NCI-H345 treated with DMSO at 0.1 percent for 48 hours (cell line): Measurements from ENCODE around the gene SPATA2L.

ENCODE experiments used
- DNase-seq: peaks from one replicate; lab custom pipeline; 2025; ENCODE audit not compliant: unreplicated experiment; lab: John Stamatoyannopoulos, UW

The SPATA2L gene

GRCh38 chr16:89701425-89702406 is at the start of gene SPATA2L:
Gene SPATA2L (minus strand): TSS chr16:89701705. CDS start chr16:89701232, 473 bp downstream.
- DNase-seq = peak; percentile 82

- no peak for DNase-seq
Observed at GRCh38 chr16:89749637-89750036, 48.1 kb upstream of the SPATA2L start.

DNA sequence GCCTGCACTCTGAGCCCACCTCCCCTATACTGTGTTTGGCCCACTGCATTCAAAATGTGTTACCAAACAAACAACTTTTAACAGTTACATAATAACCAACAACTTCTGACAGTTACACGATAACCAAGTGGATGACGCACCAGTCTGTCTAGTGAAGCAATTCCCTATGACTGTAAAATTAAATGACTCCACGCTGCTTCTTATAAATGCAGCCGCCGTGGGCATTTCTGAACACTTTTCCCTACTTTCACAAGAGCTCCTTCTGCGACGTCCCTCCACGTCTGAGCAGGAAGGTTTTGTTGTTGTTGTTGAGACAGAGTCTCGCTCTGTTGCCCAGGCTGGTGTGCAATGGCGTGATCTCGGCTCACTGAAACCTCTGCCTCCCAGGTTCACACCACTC is 47.4 kb upstream of the SPATA2L start:
- no peak for DNase-seq

- DNase-seq = no peak
Observed at GRCh38 chr16:89748076-89748475, 46.6 kb upstream of the SPATA2L start.

DNA sequence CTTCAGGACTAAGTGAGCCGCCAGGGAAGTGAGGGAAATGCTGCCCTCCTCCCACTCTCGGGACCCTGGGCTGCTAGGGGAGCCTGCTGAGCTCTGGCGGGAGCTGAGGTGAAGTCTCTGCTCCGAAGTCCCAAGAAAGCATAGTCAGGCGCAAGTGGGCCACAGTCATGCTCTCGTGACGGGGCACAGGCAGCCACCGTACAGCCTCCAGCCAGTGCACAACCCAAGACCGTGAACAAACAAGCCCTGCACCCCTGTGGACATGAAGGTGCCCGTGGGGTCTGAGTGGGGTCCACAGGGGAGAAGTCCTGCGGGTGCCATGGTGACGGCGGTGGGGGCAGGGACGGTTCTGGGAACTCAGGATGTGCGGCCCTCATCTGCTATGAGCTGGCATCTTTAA is 44.5 kb upstream of the SPATA2L start:
- no peak for DNase-seq

DNA sequence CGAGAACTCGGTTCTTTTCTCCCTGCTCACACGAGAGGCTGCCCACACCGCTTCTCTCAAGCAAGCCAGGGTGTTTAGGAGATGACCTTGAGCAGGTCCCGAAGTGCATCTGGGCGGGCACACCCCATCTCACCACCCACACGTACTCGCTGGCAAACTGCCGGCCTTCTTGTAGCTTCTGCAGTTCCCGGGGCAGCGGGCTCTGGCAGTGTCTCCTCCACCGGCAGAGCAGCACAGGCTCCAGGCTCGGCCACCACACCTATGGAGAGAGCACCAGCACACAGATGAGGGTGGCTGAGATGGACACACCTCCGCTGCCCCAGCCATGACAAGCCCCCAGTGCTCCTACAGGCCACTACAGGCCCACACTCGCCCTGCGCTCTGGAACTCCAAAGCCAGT is 43.3 kb upstream of the SPATA2L start:
- no peak for DNase-seq

DNA sequence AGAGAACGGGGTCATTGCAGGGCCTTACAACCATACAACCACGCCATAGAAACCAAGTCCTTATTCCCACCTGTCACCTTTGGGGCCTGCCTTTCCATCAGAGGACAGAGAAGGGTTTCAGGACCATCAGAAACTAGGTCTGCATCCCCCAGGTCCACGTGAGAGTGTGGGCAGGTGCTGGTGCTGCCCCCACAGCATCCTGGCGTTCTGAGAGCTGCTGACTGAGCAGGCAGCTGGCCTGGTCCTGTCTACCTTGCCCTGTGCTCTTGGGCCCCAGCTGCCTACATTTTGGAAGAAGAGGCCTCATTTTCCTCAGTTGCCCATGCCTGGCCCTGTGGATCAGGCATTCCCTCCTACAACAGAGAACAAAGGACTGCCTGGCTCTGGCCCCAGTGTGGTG is 41.4 kb upstream of the SPATA2L start:
- DNase-seq = no peak

- no peak for DNase-seq
Observed at GRCh38 chr16:89741342-89742014, 40.0 kb upstream of the SPATA2L start.

GRCh38 chr16:89739383-89739782 is 37.9 kb upstream of the SPATA2L start:
- no peak for DNase-seq

- DNase-seq = no peak
Observed at GRCh38 chr16:89738538-89739317, 37.2 kb upstream of the SPATA2L start.

DNA sequence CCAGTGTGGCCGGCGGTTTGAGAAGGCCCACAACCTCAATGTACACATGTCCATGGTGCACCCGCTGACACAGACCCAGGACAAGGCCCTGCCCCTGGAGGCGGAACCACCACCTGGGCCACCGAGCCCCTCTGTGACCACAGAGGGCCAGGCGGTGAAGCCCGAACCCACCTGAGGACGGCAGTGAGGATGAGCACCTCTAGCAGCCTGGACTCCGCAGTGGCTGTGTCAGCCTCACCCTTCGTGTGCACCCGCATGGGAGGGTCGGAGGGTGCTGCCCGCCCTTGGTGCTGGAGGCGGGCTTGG is 36.5 kb upstream of the SPATA2L start:
- DNase-seq = no peak

- DNase-seq = no peak
Observed at GRCh38 chr16:89737341-89738071, 36.0 kb upstream of the SPATA2L start.

DNA sequence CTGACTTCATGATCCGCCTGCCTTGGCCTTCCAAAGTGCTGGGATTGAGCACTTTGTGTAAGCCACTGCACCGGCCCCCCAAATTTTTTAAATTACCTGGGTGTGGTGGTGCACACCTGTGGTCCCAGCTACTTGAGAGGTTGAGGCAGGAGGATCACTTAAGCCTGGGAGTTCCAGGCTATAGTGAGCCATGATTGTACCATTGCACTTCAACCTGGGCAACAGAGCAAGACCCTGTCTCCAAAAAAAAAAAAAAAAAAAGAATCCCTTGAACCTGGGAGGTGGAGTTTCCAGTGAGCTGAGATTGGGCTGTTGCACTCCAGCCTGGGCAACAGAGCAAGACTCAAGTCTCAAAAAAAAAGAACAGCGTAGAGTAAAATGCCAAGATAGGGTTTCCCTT is 35.0 kb upstream of the SPATA2L start:
- no peak for DNase-seq

GRCh38 chr16:89733792-89734191 is 32.3 kb upstream of the SPATA2L start:
- DNase-seq = no peak

GRCh38 chr16:89733322-89733721 is 31.8 kb upstream of the SPATA2L start:
- no peak for DNase-seq

DNA sequence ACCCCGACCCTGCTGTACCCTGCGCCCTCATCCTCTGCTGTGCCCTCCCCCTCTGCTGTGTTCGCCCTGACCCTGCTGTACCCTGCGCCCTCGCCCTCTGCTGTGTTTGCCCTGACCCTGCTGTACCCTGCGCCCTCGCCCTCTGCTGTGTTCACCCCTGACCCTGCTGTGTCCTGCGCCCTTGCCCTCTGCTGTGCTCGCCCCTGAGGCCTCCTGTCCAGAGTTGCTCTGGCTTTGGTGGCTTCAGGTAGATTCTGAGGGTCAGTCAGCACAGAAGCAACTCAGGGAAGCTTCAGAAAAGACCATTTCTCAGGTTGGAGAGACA is 31.4 kb upstream of the SPATA2L start:
- no peak for DNase-seq

DNA sequence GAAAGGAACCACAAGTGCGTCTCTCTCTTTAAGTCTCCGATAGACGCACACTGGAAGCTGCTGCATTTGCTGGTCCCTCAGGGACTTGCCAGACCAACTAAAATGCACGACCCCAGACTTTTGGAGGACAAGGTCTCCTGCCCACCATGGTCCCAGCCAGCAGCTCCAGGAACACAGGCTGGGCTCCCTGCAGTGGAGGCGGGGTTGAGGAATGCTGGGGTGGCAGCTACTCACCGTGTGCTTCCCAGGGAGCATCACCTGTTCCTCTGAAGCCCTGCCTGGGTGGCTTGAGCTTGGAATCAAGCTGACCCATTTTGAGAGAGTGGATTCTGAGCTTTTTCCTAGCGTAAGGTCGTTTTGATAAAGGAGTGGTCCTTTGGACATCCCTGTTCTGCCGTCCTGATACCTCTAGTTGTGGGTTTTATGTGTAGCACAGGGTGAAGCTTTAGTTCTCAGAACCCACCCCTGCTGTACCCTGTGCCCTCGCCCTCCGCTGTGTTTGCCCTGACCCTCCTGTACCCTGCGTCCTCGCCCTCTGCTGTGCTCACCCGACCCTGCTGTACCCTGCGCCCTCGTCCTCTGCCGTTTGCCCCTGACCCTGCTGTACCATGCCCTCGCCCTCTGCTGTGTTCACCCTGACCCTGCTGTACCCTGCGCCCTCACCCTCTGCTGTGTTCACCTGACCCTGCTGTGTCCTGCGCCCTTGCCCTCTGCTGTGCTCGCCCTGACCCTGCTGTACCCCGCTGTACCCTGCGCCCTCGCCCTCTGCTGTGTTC is 30.8 kb upstream of the SPATA2L start:
- DNase-seq = no peak

GRCh38 chr16:89730610-89731234 is 29.2 kb upstream of the SPATA2L start:
- no peak for DNase-seq

- DNase-seq = no peak
Observed at GRCh38 chr16:89729863-89730593, 28.5 kb upstream of the SPATA2L start.
